Measurements from ENCODE around the gene GLT8D2.

The GLT8D2 gene

GRCh38 chr12:104079024-104079423, 29.0 kb upstream of the GLT8D2 start:
- Histone ChIP-seq H3K4me2 (ENCODE audit: low read length) (no peak overlapping the region), H4K20me1 (ENCODE audit: insufficient read depth, low read length) (no peaks in the 10 kb centered on the region), H3K79me2 (ENCODE audit: low read length) (no peaks in the 10 kb centered on the region), H3K4me3 (ENCODE audit: low read length) (no peak overlapping the region), H3K27ac (ENCODE audit: low read length) (no peak overlapping the region), H3K27me3 (ENCODE audit: low read depth, low read length) (no peaks in the 10 kb centered on the region), H3K9ac (ENCODE audit: low read length) (no peak overlapping the region), H2AFZ (ENCODE audit: low read depth, low read length) (no peak overlapping the region), H3K4me1 (ENCODE audit: low read length) (peaks cover 3% of the 10 kb centered on the region; the same call in 1 of the 2 replicates), H3K36me3 (replicated peaks; ENCODE audit: low read depth, low read length) (no peaks in the 10 kb centered on the region), H3K9me3 (ENCODE audit: insufficient read depth, low read length) (no peaks in the 10 kb centered on the region)
- TF ChIP-seq CTCF (IDR thresholded peaks at IDR 0.05; ENCODE audit: low read depth, low read length) (no peak), EZH2phosphoT487 (IDR thresholded peaks at IDR 0.05; ENCODE audit: low read depth) (no peak)

- Histone ChIP-seq H3K27ac (ENCODE audit: low read length) (no peak overlapping the region), H3K9me3 (ENCODE audit: insufficient read depth, low read length) (no peaks in the 10 kb centered on the region), H2AFZ (ENCODE audit: low read depth, low read length) (no peak overlapping the region), H3K4me3 (ENCODE audit: low read length) (no peak overlapping the region), H3K9ac (ENCODE audit: low read length) (no peak overlapping the region), H3K4me2 (ENCODE audit: low read length) (no peak overlapping the region), H3K27me3 (ENCODE audit: low read depth, low read length) (no peaks in the 10 kb centered on the region), H3K4me1 (ENCODE audit: low read length) (no peaks in the 10 kb centered on the region), H4K20me1 (ENCODE audit: insufficient read depth, low read length) (no peaks in the 10 kb centered on the region), H3K79me2 (ENCODE audit: low read length) (no peaks in the 10 kb centered on the region), H3K36me3 (replicated peaks; ENCODE audit: low read depth, low read length) (no peaks in the 10 kb centered on the region)
- no peak for TF ChIP-seq EZH2phosphoT487 (IDR thresholded peaks at IDR 0.05; ENCODE audit: low read depth)
- no peak for TF ChIP-seq CTCF (IDR thresholded peaks at IDR 0.05; ENCODE audit: low read depth, low read length)
Observed at GRCh38 chr12:104073699-104074098, 23.7 kb upstream of the GLT8D2 start.

GRCh38 chr12:104072099-104072498, 22.1 kb upstream of the GLT8D2 start:
- H3K9me3 ChIP-seq (ENCODE audit: insufficient read depth, low read length): no peaks in the 10 kb centered on the region
- H3K27me3 ChIP-seq (ENCODE audit: low read depth, low read length): no peaks in the 10 kb centered on the region
- H4K20me1 ChIP-seq (ENCODE audit: insufficient read depth, low read length): no peaks in the 10 kb centered on the region
- no peak overlapping the region for H2AFZ ChIP-seq (ENCODE audit: low read depth, low read length)
- H3K4me3 ChIP-seq (ENCODE audit: low read length): no peak overlapping the region
- no peaks in the 10 kb centered on the region for H3K4me1 ChIP-seq (ENCODE audit: low read length)
- no peak overlapping the region for H3K9ac ChIP-seq (ENCODE audit: low read length)
- TF ChIP-seq CTCF (IDR thresholded peaks at IDR 0.05; ENCODE audit: low read depth, low read length) (no peak), EZH2phosphoT487 (IDR thresholded peaks at IDR 0.05; ENCODE audit: low read depth) (no peak)
- no peaks in the 10 kb centered on the region for H3K79me2 ChIP-seq (ENCODE audit: low read length)
- H3K27ac ChIP-seq (ENCODE audit: low read length): no peak overlapping the region
- no peaks in the 10 kb centered on the region for H3K36me3 ChIP-seq (replicated peaks; ENCODE audit: low read depth, low read length)
- no peak overlapping the region for H3K4me2 ChIP-seq (ENCODE audit: low read length)

- Histone ChIP-seq H3K4me2 (ENCODE audit: low read length) (peak overlapping the region; percentile 77), H3K27ac (ENCODE audit: low read length) (no peak overlapping the region), H3K36me3 (replicated peaks; ENCODE audit: low read depth, low read length) (no peaks in the 10 kb centered on the region), H3K4me3 (ENCODE audit: low read length) (peak overlapping the region; percentile 100), H4K20me1 (ENCODE audit: insufficient read depth, low read length) (no peaks in the 10 kb centered on the region), H2AFZ (ENCODE audit: low read depth, low read length) (peak overlapping the region; percentile 100), H3K27me3 (ENCODE audit: low read depth, low read length) (peaks cover 12% of the 10 kb centered on the region), H3K9me3 (ENCODE audit: insufficient read depth, low read length) (no peaks in the 10 kb centered on the region), H3K79me2 (ENCODE audit: low read length) (no peaks in the 10 kb centered on the region; the same call in 1 of the 2 replicates), H3K4me1 (ENCODE audit: low read length) (peaks cover 13% of the 10 kb centered on the region), H3K9ac (ENCODE audit: low read length) (peak overlapping the region; percentile 91)
- no peak for TF ChIP-seq CTCF (IDR thresholded peaks at IDR 0.05; ENCODE audit: low read depth, low read length)
- no peak for TF ChIP-seq EZH2phosphoT487 (IDR thresholded peaks at IDR 0.05; ENCODE audit: low read depth)
Observed at GRCh38 chr12:104064842-104065427, 14.9 kb upstream of the GLT8D2 start.
